NCI-H524 (cell line): ENCODE measurements around the gene CKAP2.
"Not testable (repeated sequence)": the region's sequence is repeated elsewhere in the genome, so short reads cannot be mapped to it uniquely, and the experiment has no call there.

Experiments
- DNase-seq, 2 experiments: peaks; one replicate each; lab custom pipeline; 2025; lab: John Stamatoyannopoulos, UW

CKAP2 gene

DNA sequence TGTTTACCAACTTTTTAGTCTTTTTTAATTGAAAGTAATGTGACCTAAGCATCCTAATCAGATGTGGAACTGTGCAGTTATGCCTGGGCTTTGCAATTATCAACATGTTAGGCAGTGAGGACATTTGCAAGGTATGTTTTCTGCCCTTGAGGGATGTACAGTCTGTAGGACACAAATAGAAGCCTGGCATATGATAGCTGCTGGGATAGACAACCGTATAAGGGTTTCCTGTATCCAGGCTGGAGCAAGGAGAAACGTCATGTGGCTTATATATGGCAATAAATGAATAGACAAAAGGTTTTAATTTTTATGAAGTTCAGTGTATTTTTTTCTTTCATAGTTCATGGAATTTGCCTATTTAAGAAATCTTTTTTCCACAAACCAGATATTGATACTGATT lies 2.8 kb upstream of the CKAP2 start:
- DNase-seq = peak in 1 of 2 experiments; percentile 4

DNA sequence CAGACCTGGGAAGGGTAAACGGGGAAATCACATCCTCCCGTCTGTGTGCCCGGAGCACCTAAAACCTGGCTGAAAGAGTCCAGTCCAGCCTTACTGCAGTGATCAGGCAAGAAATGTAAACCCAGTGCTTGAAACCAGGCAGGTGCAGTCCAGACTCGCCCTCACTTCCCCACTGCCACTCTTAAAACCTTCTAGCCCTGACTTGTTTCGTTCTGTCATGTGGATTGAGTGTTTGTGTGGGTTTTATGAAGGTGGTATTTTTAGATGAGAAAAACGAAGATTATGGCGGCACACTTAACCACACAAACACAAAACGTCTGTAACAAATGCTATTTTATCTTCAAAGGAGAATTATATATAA lies 839 bp upstream of the CKAP2 start:
- DNase-seq = peak in 1 of 2 experiments; percentile 59

DNA sequence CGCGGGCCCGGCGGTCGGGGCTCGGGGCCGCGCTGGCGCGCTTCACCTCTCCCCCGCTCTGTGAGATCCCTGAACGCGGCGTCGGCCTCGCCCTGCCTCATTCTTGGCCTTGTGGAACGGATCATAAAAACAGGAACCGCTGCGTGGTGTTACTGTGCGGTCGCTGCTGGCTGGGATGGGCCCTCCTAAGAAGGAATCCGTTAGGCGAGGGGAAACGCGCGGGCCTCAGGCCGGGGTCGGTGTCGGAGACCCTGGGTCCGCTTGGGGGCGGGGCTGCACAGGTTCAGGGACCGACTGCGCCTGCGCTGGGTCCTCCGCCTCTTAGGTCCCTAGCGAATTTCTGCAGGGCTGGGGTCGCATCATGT lies 381 bp downstream of the CKAP2 start:
- DNase-seq = peak; percentile 60 to 72

DNA sequence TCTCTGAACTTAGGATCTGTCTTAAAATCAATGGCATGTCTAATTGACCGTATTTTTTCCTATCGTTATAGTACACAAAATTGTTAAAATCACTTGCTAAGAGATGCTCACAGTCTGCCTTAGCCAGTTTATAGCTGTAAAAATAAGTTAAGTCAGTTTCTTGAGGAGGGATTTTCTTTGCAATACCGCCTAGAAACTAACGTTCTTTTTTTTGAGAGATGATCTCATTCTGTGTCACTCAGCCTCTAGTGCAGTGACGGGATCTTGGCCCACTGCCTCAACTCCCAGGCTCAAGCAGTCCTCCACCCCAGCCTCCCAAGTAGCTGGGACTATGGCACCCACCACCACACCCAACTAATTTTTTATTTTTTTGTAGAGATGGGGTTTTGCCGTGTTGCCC lies 4.4 kb downstream of the CKAP2 start:
- no peak for DNase-seq

DNA sequence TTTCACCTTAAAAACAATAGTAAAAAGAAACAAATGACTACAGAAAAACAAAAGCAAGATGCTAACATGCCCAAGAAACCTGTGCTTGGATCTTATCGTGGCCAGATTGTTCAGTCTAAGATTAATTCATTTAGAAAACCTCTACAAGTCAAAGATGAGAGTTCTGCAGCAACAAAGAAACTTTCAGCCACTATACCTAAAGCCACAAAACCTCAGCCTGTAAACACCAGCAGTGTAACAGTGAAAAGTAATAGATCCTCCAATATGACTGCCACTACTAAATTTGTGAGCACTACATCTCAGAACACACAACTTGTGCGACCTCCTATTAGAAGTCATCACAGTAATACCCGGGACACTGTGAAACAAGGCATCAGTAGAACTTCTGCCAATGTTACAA lies 6.0 kb downstream of the CKAP2 start:
- DNase-seq = no peak

DNA sequence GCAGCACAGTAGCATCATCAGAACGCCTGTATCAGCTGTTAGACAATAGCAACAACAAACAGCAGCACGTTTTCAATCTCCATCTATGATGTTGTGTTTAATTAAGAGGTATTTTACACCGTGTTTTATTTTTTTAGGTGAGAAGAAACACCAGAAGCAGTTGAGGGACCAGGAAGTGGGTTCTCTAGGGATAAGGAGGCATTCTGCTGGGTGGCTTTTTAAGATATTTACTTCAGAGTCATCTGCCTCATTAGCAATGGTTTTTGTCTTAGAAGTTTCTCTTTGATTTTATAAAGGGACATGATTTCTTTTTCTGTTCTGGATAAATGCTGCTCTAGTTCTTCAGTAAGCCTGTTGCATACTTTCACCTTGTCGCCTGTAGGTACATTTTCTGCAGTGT lies 8.2 kb downstream of the CKAP2 start:
- DNase-seq = no peak

DNA sequence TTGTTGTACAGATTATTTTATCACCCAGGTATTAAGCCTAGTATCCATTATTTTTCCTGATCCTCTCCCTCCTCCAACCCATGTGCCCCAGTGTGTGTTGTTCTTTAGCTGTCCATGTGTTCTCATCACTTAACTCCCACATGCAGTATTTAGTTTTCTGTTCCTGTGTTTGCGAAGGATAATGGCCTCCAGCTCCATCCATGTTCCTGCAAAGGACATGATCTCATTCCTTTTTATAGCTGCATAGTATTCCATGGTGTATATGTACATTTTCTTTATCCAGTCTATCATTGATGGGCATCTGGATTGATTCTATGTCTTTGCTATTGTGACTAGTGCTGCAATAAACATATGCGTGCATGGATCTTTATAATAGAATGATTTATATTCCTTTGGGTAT lies 13.2 kb downstream of the CKAP2 start:
- not testable (repeated sequence) for DNase-seq

DNA sequence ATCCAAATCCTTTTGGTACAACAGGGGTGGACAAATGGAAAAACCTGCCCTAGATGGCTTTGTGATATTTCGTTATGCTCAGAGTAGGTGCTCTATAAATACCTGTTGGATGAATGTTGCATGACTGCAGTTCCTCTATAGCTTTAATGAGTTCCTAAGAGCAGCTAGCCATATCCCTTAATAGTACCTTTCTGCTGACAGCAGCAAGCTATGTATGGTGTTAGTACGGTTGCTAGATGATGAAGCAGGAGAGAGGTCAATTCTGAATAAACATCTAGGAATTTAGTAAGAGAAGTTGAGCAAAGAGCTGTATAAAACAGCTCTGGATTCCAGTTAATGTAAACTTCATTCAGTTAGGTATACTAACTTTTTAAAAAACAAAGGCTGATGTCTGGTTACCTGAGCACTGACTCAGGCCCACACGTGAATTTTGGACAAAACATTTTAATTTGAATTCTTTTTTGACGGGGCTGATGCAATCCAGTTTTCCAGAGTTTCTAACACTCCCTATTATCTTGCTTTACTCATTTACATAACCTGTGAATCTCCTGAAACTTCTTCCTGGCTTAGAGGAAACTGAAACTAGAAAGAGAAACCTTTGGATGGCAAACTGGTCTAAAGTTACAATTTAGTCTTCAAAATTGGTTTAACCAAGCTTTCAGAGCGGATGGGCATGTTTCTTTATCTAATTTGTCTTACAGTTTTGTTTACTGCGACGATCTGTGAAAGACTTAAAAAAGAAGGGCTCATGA lies 25.6 kb downstream of the CKAP2 start:
- DNase-seq = not testable (repeated sequence)

DNA sequence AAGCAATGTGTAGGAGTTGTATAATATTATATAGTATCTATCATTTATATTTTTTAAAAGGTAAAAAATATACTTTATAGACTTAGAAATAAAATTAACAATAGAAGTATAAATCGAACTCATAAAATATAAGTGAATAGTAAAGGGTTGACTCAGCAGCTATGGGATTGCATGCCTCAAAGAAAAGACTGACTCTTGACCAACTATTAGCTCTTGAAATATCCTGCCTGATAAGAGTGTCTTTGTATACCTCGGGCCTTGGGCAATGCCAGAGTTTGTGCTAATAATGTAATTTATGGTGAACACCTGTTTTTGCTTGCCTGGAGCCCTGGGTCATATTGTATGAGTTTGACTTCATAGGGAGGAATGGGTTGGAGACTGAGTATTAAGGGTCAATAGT lies 31.8 kb downstream of the CKAP2 start:
- DNase-seq = not testable (repeated sequence)

DNA sequence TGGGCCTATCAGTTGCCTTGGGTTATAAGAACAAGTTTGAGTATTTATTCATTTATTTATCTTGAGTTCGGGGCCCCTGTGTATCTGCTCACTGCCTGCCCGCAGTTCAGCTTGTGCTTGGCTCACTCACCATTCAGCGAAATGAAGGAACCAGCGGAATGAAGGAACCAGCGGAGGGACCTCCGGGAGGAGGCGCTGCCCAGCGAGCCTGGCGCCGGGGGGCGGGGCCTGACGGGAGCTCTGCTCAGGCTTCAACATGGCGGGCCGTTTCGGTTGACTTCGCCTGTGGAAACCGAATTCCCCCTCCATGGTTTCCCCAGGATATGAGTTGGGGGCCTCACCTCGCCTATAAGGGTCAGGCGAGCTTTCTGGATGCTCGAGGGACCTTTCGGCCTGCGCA lies 33.5 kb downstream of the CKAP2 start:
- DNase-seq = not testable (repeated sequence)

DNA sequence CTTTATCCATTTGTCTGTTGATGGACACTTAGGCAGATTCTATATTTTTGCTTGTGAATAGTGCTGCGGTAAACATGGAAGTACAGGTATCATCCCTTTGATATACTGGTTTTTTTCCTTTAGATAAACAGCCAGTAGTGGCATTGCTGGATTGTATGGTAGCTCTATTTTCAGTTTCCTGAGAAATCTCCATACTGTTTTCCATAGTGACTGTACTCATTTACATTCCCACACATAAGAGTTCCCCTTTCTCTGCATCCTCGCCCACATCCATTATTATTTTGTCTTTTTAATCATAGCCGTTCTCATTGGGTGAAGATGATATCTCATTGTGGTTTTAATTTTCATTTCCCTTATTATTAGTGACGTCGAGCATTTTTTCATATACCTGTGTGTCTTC lies 35.7 kb downstream of the CKAP2 start:
- DNase-seq = not testable (repeated sequence)

DNA sequence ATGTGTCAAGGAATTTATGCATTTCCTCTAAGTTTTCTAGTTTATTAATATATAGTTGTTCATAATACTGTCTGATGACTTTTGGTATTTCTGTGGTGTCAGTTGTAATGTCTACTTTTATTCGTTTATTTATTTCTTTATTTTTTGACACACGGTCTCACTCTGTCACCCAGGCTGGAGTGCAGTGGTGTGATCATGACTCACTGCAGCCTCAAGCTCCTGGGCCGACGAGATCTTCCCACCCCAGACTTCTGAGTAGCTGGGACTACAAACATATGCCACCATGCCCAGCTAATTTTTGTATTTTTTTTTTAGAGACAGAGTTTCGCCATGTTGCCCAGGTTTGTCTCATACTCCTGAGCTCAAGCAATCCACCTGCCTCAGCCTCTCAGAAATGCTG lies 39.0 kb downstream of the CKAP2 start:
- not testable (repeated sequence) for DNase-seq

DNA sequence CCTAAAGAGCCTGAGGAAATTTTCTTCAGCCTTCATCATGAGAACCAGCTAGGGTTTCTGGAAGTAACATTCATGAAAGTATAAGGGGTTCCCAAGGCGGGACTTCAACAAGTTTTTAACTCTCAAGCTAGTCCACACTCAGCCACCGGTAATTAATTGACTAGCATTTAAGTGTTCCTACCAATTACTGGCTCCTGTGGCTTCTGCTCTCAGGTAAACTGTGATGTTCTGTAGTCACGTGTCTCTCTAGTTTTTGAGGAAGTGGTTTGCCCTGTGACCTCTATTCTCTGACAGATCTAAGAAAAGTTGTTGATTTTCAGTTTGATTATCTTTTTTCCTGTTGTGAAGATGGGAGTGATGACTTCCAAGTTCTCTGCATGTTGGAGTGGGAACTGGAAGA lies 42.7 kb downstream of the CKAP2 start:
- not testable (repeated sequence) for DNase-seq

DNA sequence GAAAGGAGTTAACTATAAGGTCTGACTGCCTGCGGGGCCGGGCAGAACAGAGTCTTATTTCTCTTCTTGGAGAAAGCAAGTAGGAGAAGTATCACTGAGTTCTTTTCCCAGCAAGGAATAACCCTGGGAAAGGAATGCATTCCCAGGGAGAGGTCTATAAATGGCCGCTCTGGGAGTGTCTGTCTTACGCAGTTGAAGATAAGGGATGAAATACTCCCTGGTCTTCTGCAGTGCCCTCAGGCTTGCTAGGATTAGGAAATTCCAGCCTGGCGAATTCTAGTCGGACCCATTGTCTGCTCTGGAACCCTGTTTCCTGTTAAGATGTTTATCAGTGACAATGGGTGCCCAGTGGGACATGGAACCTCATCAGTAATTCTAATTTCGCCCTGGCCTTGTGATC lies 47.0 kb downstream of the CKAP2 start:
- not testable (repeated sequence) for DNase-seq

DNA sequence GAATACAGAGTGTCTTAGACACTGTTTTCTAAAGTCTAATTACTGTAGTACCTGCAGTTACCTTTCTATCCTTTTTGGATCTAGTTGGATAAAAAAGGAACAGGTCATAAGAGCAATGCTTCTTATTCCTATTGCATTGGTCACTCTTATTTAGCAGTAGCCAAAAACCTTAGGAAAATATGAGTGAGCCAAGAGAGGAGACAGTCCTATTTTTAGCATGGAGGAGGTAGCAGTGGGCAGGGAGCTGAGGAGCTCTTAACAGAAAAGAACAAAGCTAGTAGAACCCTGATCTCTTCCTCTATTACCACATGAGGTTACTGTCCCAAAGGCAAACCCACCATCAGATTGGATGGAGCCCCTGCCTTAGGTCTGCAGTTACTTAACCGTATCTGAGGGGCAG lies 50.6 kb downstream of the CKAP2 start:
- DNase-seq = not testable (repeated sequence)

DNA sequence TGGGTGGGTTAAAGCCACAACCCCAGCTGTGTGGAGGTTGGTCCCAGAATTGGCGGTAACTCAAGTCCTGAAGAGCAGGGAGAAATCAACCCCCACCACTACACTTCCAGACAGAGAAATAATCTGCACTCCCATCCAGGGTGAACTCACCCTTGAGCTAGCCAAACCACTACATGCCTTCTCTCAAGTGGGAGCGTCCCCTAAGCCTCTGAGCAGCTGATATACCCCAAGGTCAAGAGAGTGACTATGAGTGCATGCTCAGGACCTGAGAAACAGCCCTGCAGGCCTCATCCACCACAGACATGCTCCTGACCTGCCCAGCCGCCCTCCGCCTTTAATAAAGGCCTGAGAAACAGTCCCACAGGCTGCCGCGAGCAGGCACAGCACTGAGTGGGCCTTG lies 54.3 kb downstream of the CKAP2 start:
- DNase-seq = not testable (repeated sequence)

DNA sequence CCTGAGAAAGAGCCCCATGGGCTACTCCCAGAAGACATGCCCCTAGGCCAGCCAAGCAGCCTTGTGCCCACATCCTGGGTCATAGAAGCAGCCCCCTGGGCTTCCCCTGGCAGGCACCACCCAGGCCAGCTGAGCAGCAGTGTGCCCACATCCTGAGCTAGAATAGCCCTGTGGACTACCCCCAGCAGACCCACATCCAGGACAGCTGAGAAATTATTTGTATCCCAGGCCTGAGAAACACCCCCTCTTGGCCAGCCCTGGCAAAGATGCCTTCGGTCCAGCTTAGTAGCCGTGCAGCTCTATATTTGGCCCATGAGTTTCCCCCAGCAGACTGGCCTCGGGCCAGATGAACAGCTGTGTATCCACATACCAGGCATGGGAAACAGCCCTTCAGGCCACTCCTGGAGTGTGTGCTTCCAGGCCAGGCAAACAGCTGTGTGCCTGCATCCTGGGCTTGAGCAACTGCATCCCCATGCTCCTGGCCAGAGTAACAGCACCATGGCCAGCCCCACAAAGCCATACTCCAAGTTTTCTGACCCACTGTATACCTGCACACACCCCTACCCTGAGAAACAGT lies 55.0 kb downstream of the CKAP2 start:
- not testable (repeated sequence) for DNase-seq

DNA sequence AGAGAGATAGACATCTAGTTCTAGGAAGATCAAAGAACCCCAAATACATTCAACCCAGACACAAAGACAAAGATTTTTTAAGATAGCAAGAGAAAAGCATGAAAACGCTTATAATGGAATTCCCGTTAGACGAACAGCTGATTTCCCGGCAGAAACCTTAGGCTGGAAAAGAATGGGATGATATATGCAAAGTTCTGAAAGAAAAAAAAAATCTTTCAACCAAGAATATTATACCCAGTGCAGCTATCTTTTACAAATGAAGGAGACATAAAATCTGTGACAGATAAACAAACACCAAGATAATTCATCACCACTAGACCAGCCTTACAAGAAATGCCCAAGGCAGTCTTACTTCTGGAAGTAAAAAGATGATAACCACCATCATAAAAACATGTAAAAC lies 56.3 kb downstream of the CKAP2 start:
- DNase-seq = not testable (repeated sequence)

DNA sequence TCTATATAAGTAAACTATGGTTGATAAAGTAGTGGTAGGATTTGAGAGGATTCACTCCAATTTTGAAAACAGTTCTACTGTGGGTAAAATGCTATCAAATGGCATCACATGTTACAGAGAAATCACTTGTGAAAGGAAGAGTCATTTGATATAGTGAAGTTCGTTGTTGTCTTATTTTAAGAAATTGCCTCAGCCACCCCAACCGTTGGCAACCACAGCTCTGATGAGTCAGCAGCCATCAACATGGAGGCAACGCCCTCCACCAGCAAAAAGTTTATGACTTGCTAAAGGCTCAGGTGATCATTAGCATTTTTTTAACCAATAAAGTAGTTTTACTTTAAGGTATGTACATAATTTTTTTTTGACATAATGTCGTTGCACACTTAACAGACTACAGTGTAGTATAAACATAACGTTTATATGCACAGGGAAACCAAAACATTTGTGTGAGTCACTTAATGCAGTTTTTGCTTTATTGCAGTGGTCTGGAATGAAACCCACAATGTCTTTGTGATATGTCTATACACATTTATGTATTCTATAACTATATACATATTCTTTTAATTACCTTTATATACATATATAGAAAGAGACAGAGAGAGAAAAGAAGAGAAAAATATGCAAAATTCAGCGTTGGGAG lies 58.8 kb downstream of the CKAP2 start:
- DNase-seq = not testable (repeated sequence)

DNA sequence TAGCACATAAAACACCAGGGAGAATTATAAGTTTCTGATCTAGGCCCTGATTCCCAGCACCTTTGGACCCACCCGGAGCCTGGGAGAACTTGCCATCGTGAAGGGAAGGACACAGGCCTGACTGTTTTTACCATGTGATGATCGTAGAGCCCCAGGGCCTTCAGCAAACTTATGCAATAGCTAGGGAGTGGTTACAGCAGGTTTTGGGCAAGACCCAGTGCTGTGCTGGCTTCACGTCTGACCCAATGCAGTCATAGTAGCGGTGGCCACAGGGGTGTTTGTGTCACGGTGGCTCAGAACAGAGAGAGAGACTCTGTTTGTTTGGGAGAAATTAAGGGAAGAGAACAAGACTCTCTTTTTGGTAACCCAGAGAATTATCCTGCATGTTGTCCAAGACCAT lies 68.0 kb downstream of the CKAP2 start:
- DNase-seq = not testable (repeated sequence)
